HG03039 (cell line): ENCODE data around the gene P2RY11.

ENCODE experiments used
- ATAC-seq: cut with Tn5 transposase; IDR thresholded peaks from one replicate; pipeline ENCODE4 v1.9.1; 2021; ENCODE audit warnings: mild to moderate bottlenecking, moderate library complexity; ENCODE audit not compliant: unreplicated experiment

The P2RY11 gene

GRCh38 chr19:10111405-10111811, at the start of gene P2RY11:
TSS of gene P2RY11 (plus strand) at chr19:10111693. CDS start at chr19:10111722, 29 bp downstream.
- ATAC-seq = no peak

GRCh38 chr19:10061717-10062310, 49.7 kb upstream of the P2RY11 start:
- ATAC-seq = no peak

- no peak for ATAC-seq
Observed at GRCh38 chr19:10068205-10068604, 43.3 kb upstream of the P2RY11 start.

GRCh38 chr19:10069046-10069445, 42.4 kb upstream of the P2RY11 start:
- no peak for ATAC-seq

GRCh38 chr19:10070730-10071446, 40.6 kb upstream of the P2RY11 start:
- ATAC-seq = no peak

GRCh38 chr19:10074153-10074552, 37.3 kb upstream of the P2RY11 start:
- ATAC-seq = no peak

GRCh38 chr19:10076535-10076934, 35.0 kb upstream of the P2RY11 start:
- no peak for ATAC-seq

GRCh38 chr19:10078329-10078728, 33.2 kb upstream of the P2RY11 start:
- no peak for ATAC-seq

- ATAC-seq = no peak
Observed at GRCh38 chr19:10079031-10079453, 32.5 kb upstream of the P2RY11 start.

- no peak for ATAC-seq
Observed at GRCh38 chr19:10083911-10084310, 27.6 kb upstream of the P2RY11 start.

GRCh38 chr19:10084803-10085202, 26.7 kb upstream of the P2RY11 start:
- ATAC-seq = no peak

- peak; percentile 70 for ATAC-seq
Observed at GRCh38 chr19:10085641-10086590, 25.6 kb upstream of the P2RY11 start, which contains the start of gene SHFL. TSS of gene SHFL (plus strand) at chr19:10086317. CDS start at chr19:10086428, 111 bp downstream.

GRCh38 chr19:10086591-10087192, 24.8 kb upstream of the P2RY11 start:
- no peak for ATAC-seq

- no peak for ATAC-seq
Observed at GRCh38 chr19:10087296-10088061, 24.0 kb upstream of the P2RY11 start.

- no peak for ATAC-seq
Observed at GRCh38 chr19:10088949-10089554, 22.4 kb upstream of the P2RY11 start.

GRCh38 chr19:10089801-10090375, 21.6 kb upstream of the P2RY11 start:
- ATAC-seq = no peak

GRCh38 chr19:10091370-10091687, 20.2 kb upstream of the P2RY11 start:
- ATAC-seq = no peak

- ATAC-seq = no peak
Observed at GRCh38 chr19:10091895-10092641, 19.4 kb upstream of the P2RY11 start.
